ENCODE data around the gene PLXDC1. TPM values are rescaled to one million over a fixed set of nuclear protein-coding genes. Genes with fewer than 3 reads are reported as not detected.

The PLXDC1 gene
- total RNA-seq, 6 experiments from 2014 or later = 0.11 to 1.6 (median 0.54) TPM

- H3K27me3 ChIP-seq = peaks cover 0 to 3% of the 10 kb centered on the region in 2 donors
- WGBS (ENCODE audit: insufficient coverage, low coverage, low lambda C conversion rate, missing lambda C conversion rate) = 40% methylated on average over 1 of the region's 5 CpGs
- no peak for DNase-seq
- no peak overlapping the region for H3K4me3 ChIP-seq
- intact Hi-C loops (cut with DNase I) = loop anchor here (5.0 to 10.0 kb wide), 3 partner anchors 166 to 276 kb away; partner anchors contain the start of gene LASP1 (in 1 of the 2)
- ATAC-seq = no peak
- TF ChIP-seq CTCF (IDR thresholded peaks at IDR 0.05) = no peak
- TF ChIP-seq POLR2A (IDR thresholded peaks at IDR 0.05) = no peak
- H3K36me3 ChIP-seq = no peaks in the 10 kb centered on the region
- H3K4me1 ChIP-seq = peaks cover 0 to 11% (median 2%) of the 10 kb centered on the region in 4 donors
- no peaks in the 10 kb centered on the region for H3K9me3 ChIP-seq
- H3K27ac ChIP-seq = no peak overlapping the region
Observed at GRCh38 chr17:39150795-39151149, 665 bp downstream of the PLXDC1 start.

GRCh38 chr17:39150104-39150634 lies 1.3 kb downstream of the PLXDC1 start:
- Histone ChIP-seq H3K4me1 (peaks cover 0 to 11% (median 2%) of the 10 kb centered on the region in 4 donors), H3K27me3 (peaks cover 0 to 3% of the 10 kb centered on the region in 2 donors), H3K36me3 (no peaks in the 10 kb centered on the region), H3K27ac (no peak overlapping the region), H3K4me3 (no peak overlapping the region), H3K9me3 (no peaks in the 10 kb centered on the region)
- DNase-seq (no peak), ATAC-seq (no peak)
- TF ChIP-seq CTCF (IDR thresholded peaks at IDR 0.05) = no peak
- no peak for TF ChIP-seq POLR2A (IDR thresholded peaks at IDR 0.05)
- 19% methylated on average over 2 of the region's 5 CpGs for WGBS (ENCODE audit: insufficient coverage, low coverage, low lambda C conversion rate, missing lambda C conversion rate)
- intact Hi-C loops (cut with DNase I) = loop anchor here (5.0 to 10.0 kb wide), 3 partner anchors 165 to 275 kb away; partner anchors contain the start of gene LASP1 (in 1 of the 2)

GRCh38 chr17:39147221-39148185 lies 3.9 kb downstream of the PLXDC1 start:
- TF ChIP-seq CTCF (IDR thresholded peaks at IDR 0.05) (no peak), POLR2A (IDR thresholded peaks at IDR 0.05) (no peak)
- WGBS (ENCODE audit: insufficient coverage, low coverage, low lambda C conversion rate, missing lambda C conversion rate) = 35% methylated on average over 10 of the region's 13 CpGs
- Histone ChIP-seq H3K4me3 (no peak overlapping the region), H3K36me3 (no peaks in the 10 kb centered on the region), H3K9me3 (no peaks in the 10 kb centered on the region), H3K4me1 (peaks cover 0 to 6% (median 0%) of the 10 kb centered on the region in 4 donors), H3K27ac (no peak overlapping the region), H3K27me3 (peaks cover 0 to 3% of the 10 kb centered on the region in 2 donors)
- DNase-seq (no peak), ATAC-seq (no peak)
- intact Hi-C loops (cut with DNase I) = loop anchor here in 1 of 2 donors (5.0 kb wide), 1 partner anchor 75 kb away; no protein-coding TSS in a partner anchor

- ATAC-seq (no peak), DNase-seq (no peak)
- WGBS (ENCODE audit: insufficient coverage, low coverage, low lambda C conversion rate, missing lambda C conversion rate) = 87% methylated on average over 3 of the region's 3 CpGs
- H3K4me3 ChIP-seq = no peak overlapping the region
- intact Hi-C loops (cut with DNase I) = loop anchor here in 1 of 2 donors (5.0 kb wide), 1 partner anchor 74 kb away; no protein-coding TSS in a partner anchor
- TF ChIP-seq POLR2A (IDR thresholded peaks at IDR 0.05) = no peak
- no peak for TF ChIP-seq CTCF (IDR thresholded peaks at IDR 0.05)
- H3K9me3 ChIP-seq = no peaks in the 10 kb centered on the region
- H3K27me3 ChIP-seq = no peaks in the 10 kb centered on the region
- no peaks in the 10 kb centered on the region for H3K4me1 ChIP-seq
- H3K36me3 ChIP-seq = no peaks in the 10 kb centered on the region
- no peak overlapping the region for H3K27ac ChIP-seq
Observed at GRCh38 chr17:39146273-39146672, 5.2 kb downstream of the PLXDC1 start.

Measured in right lobe of liver (tissue), 6 donors.